GM20000 (cell line): ENCODE measurements around the gene ANKRD12.

ENCODE experiments used
- DNase-seq: peaks from one replicate; pipeline ENCODE4 v3.0.0; 2012; ENCODE audit warnings: low spot score
- TF ChIP-seq, protein P1 (sequence below): IDR thresholded peaks from 2 replicates; pipeline ENCODE4 v1.5.1; 2012; ENCODE audit warnings: mild to moderate bottlenecking, control low read depth; ENCODE audit errors: extremely low read depth, missing control alignments

ANKRD12 gene

DNA sequence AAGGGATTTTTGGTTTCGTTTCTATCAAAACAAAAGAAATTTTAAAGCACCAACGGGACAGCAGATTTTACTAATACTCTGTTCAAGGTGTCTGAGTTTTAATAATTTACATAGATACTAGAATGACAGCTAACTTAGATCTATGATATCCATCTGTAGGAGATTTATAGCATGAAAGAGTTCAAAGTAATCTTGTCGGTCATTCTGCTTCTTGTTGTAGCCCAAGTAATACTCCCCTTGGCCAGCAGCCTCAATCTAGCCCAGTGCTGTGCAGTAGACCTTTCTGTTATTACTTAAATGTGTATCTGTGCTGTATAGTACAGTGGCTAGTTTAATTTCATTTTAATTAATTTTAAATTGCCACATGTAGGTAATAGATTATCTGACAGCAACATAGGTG is 44.7 kb downstream of the ANKRD12 start:
- DNase-seq = no peak
- TF ChIP-seq, protein P1, sequence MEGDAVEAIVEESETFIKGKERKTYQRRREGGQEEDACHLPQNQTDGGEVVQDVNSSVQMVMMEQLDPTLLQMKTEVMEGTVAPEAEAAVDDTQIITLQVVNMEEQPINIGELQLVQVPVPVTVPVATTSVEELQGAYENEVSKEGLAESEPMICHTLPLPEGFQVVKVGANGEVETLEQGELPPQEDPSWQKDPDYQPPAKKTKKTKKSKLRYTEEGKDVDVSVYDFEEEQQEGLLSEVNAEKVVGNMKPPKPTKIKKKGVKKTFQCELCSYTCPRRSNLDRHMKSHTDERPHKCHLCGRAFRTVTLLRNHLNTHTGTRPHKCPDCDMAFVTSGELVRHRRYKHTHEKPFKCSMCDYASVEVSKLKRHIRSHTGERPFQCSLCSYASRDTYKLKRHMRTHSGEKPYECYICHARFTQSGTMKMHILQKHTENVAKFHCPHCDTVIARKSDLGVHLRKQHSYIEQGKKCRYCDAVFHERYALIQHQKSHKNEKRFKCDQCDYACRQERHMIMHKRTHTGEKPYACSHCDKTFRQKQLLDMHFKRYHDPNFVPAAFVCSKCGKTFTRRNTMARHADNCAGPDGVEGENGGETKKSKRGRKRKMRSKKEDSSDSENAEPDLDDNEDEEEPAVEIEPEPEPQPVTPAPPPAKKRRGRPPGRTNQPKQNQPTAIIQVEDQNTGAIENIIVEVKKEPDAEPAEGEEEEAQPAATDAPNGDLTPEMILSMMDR = no peak

DNA sequence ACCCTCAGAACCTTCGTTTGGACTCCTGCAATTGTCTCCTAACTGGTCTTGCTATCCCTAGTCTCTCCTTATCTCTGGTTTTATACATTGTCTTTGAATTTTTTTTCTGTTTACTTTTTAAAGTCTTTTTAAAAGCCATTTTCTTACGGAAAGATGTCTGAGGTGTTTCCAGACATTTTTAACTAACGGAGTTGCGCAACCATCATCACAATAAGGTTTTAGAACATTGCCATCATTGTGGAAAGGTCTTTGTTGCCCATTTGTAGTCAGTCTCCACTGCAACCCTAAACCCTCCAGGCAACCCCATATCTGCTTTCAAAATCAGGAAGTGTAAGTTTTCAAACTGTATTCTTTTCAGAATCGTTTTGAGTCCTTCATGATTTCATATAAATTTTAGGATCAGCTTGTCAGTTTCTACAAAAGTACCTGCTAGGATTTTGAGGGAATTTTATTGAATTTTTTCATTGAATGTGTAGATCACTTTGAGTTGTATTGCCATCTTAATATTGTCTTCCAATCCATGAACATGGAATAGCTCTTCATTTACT is 46.3 kb downstream of the ANKRD12 start:
- TF ChIP-seq, protein P1 = no peak
- no peak for DNase-seq

DNA sequence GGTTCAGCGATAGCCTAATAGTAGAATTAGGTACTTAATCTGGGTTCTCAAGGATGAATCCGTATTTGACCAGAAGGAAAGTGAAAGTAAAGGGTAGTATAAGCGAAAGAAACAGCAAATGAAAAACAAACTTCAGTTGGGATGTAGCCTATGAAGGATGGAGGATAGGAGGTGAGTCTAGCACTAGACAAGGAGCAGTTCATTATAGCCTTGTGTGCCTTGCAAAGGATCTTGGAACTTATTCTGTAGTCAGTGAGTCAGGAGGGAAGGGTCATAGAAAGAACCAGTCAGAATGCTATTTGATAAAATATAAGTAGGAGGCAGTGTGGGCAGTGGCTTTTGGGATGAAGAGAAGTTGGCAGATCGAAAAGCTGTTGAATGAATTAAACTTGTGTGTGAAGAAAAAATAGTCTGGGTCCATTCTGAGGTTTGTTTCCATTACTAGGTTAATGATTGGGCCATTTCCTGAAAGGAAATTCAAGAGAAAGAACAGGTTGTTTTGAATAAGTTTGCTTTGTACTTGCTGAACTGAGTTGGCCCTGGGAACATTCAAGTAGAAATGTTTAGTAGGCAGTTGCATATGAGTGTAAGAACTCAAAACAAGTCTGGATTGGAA is 48.5 kb downstream of the ANKRD12 start:
- no peak for DNase-seq
- TF ChIP-seq, protein P1 = no peak

DNA sequence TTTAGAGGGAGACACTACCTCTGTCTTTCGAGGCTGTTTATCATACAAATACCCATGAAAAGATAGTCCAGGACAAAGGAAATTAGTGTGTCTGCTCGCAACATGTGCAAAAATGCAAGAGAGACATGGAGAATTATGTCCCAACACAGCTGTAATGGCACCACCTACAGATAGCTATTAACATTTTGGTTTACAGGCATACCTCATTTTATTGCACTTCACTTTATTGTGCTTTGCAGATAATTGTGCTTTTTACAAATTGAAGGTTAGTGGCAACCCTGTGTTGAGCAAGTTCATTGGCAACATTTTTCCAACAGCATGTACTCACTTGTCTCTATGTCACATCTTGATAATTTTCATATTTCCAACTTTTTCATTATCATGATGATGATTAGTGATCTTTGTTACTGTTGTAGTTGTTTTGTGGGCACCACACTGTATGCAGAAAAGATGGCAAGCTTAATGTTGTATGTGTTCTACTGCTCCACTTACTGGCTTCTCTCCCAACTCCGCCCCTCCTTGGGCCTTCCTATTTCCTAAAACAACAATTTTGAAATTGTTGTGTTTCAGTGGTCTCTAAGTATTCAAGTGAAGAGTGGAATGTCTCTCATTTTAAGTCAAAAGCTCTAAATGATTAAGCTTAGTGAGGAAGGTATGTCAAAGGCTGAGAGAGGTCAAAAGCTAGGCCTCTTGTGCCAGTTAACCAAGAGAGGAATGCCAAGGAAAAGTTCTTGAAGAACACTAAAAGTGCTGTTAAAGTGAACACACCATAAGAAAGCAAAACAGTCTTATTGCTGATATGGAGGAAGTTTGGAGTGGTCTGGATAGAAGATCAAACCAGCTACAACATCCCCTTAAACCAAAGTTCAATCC is 52.0 kb downstream of the ANKRD12 start:
- DNase-seq = no peak
- TF ChIP-seq, protein P1 = no peak

DNA sequence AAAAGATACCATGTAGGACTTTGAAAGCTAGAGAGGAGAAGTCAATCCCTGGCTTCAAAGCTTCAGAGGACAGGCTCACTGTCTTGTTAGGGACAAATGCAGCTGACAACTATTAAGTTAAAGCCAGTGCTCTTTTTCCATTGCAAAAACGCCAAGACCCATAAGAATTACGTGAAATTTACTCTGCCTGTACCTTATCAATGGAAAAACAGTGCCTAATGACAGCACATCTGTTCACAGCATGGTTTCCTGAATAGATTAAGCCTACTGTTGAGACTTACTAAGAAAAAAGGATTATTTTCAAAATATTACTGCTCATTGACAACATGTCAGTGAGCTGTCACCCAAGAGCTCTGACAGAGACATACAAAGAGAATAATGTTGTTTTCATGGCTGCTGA is 52.9 kb downstream of the ANKRD12 start:
- TF ChIP-seq, protein P1 = no peak
- no peak for DNase-seq

DNA sequence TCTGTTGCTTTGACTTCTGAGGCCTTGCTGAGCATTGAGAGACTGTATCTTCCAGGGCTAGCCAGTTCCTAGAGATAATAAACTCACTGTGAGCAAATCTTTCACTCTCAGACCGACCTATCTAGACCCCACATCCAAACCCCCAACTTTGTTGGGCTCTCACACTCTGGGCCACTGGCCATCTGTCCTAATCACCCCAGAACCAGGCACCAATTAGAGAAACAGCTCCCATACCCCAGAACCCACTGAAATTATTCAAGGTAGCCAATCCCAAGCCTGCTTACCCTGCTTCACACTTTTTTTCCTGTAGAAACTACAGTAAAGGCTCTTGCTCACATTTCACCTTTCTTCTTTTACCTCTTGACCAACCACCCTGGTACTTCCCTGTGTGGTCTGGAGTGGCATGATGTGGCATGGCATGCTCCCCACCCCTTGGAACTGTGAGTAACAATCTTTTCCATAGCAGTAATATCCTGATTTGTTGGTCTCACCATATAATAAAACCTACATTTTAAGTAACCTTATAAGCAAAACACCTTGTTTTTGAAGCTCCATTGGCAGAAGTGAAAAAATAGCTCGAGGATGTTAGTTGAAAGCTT is 55.2 kb downstream of the ANKRD12 start:
- no peak for DNase-seq
- TF ChIP-seq, protein P1 = no peak

DNA sequence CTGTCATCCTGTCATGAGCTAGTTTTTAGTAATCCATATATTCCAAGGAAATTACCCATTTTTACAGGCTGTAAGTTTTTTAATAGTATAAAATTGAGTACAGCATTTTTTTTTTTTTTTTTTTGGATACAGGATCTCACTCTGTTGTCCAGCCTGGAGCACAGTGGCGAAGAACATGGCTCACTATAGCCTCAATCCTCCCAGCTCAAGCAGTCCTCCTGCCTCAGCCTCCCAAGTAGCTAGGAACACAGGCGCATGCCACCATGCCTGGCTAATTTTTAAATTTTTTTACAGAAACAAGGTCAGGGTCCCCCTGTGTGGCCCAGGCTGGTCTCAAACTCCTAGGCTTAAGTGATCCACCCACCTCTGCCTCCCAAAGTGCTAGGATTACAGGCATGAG is 56.5 kb downstream of the ANKRD12 start:
- TF ChIP-seq, protein P1 = no peak
- DNase-seq = no peak
